Choroid plexus epithelial cell (primary cell): ENCODE results near the gene SLC8A1.

Source experiments
- DNase-seq: peaks from one replicate; pipeline ENCODE4 v3.0.0-alpha.2; 2010; ENCODE audit warnings: low read depth
- H3K4me3 ChIP-seq: 2 replicates; pipeline ENCODE4 v1.5.1; 2011; ENCODE audit warnings: low read depth, mild to moderate bottlenecking, control low read depth, low read length, moderate library complexity
- TF ChIP-seq, protein P1 (sequence below): conservative IDR thresholded peaks from 2 replicates; pipeline ENCODE4 v1.5.1; 2011; ENCODE audit warnings: low read depth, mild to moderate bottlenecking, control low read depth, inconsistent platforms, low read length, moderate library complexity

The SLC8A1 gene

DNA sequence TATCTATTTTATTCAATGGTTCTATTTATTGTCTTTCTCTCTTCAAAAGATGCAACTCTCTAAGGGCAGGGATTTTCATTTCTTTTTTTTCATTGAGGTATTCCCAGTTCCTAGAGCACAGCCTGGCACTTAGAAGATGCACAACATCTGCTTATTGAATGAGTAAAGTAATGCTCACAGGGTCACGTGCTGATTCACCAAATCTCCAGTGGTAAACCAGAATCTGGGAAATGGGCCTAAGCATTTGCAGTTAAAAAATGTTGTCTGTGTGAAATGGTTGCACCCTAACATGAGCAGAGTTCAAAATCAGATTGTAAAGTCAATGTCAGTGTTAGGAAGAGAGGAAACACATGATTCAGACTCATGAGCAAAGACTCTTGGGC, 15.8 kb downstream of the SLC8A1 start:
- no peak for DNase-seq
- TF ChIP-seq, protein P1, sequence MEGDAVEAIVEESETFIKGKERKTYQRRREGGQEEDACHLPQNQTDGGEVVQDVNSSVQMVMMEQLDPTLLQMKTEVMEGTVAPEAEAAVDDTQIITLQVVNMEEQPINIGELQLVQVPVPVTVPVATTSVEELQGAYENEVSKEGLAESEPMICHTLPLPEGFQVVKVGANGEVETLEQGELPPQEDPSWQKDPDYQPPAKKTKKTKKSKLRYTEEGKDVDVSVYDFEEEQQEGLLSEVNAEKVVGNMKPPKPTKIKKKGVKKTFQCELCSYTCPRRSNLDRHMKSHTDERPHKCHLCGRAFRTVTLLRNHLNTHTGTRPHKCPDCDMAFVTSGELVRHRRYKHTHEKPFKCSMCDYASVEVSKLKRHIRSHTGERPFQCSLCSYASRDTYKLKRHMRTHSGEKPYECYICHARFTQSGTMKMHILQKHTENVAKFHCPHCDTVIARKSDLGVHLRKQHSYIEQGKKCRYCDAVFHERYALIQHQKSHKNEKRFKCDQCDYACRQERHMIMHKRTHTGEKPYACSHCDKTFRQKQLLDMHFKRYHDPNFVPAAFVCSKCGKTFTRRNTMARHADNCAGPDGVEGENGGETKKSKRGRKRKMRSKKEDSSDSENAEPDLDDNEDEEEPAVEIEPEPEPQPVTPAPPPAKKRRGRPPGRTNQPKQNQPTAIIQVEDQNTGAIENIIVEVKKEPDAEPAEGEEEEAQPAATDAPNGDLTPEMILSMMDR = no peak
- H3K4me3 ChIP-seq = no peak overlapping the region

DNA sequence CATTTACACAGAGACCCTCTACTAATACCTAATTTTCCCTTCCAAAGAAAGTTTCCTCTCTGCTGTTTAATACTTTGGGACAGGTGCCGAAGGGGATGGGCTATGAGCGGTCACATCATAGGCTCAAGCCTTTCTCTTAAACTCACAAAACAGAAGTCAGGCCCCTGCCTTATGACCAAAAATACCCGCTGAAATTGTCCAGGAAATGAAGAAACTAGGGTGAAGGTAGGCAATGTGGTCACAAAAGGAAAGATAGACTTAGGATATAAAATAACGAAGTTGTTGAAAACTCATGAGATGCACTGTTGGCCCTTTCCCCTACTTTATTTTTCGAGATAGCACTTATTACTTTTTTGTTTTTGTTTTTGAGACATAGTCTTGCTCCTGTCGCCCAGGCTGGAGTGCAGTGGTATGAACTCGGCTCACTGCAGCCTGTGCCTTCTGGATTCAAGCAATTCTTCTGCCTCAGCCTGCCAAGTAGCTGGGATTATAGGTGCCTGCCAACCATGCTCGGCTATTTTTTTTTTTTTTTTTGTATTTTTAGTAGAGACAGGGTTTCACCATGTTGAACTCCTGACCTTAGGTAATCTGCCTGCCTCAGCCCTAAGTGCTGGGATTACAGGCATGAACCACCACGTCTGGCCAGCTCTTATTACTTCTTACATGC, 16.3 kb downstream of the SLC8A1 start:
- DNase-seq = no peak
- TF ChIP-seq, protein P1 = no peak
- H3K4me3 ChIP-seq = no peak overlapping the region

DNA sequence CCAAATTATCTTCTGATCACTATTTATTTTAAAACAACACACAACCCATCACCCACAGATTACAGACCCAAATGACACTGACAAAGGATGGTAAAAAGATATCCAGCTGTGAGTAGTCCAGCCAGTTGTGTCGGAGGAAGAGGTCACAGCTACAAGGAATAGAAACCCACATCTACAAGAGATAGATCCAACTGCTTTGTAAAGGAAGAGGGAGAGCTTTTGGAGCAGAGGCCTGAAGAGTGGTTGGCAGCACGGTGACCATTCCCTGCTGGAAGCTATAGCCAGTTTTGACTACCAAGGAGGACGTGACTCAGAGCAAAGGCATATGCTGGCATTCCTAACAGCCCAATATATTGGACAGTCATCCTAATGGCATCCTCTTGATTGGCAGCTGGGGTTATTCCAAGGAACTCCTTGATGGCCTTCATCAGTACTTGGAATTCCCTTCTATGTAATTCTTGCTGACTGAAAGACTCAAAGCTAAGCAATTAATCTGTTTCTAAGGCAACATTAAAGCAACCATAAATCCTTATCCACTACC, 17.1 kb downstream of the SLC8A1 start:
- DNase-seq = peak; percentile 73
- TF ChIP-seq, protein P1 = no peak

DNA sequence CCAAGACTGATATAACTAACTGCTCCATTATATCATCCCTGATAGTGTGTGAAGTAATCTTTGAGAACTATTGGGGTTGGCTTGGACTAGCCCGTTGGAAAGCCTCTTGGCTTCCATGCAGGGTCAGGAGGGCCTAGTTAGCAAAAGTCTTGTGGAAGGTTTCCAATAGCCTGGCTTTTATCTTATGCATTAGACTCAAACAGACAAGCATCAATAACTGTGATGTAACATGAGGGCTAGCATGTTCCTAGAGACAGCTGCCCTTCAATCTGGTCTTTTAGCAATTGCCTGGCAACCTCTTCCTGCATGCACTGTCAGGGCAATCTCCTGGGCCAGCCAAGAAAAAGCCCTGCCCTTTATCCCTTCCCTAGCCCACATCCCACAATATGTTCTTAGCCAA, 18.2 kb downstream of the SLC8A1 start:
- no peak overlapping the region for H3K4me3 ChIP-seq
- TF ChIP-seq, protein P1 = no peak
- no peak for DNase-seq

More for the DNA sequence above, 17.1 kb downstream of the SLC8A1 start:
- no peak overlapping the region for H3K4me3 ChIP-seq

DNA sequence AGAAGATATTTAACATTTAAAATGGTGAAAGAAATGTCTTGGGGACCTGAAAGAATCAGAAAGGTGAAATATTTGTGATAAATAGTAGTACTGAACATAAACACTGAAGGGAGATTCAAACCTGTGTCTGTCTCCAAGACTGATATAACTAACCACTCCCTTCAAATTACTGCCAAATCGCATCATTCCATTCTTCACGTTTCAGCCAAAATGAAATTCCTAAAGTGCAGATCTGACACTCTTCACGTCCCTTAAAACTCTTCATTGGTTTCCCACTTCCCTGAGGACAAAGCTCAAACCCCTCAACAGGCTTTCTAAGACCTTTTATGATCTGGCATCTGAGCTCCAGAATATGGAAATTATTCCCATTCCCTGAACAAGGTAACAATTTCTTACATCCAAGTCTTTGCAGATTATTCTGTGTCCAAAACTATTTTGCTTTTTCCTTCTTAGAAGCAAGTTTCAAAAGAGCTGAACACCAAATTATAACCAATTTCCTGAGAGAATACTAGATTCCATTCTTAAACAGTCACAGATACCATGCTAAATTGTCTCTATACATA, 18.9 kb downstream of the SLC8A1 start:
- no peak for DNase-seq
- H3K4me3 ChIP-seq = no peak overlapping the region
- TF ChIP-seq, protein P1 = no peak

DNA sequence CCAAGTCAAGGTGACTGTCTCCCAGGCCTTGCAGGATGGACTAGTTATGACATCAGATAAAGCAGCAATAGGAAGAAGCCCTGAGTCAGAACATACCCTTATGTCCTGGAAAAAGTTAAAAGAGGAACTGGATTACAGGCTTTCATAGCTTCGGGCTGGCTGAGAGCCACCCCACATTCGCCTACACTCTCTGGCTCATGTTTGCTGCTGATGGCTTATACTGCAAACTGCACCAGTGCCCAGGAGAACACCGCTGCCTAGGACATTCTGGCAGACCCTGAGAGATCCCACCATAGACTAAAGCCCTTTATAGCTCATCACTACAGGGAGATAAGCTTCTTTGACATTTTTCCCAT, 20.3 kb downstream of the SLC8A1 start:
- no peak overlapping the region for H3K4me3 ChIP-seq
- TF ChIP-seq, protein P1 = no peak
- peak; percentile 37 for DNase-seq
